Caco-2 (cell line): ENCODE results near the gene ORAI3. TPM values are rescaled to one million over a fixed set of nuclear protein-coding genes. Genes with fewer than 3 reads are reported as not detected.

ENCODE experiments used
- BruUV-seq: library from RNA; stranded (reverse); fragments of 400-500 nt; replicated peaks from 2 replicates; lab custom pipeline; 2021; lab: Mats Ljungman, UMichigan
- CTCF ChIA-PET: fragments of 300-600 bp; sonication (Branson Sonifier 250); formaldehyde crosslinking; loops from one replicate; lab custom pipeline; 2022; ENCODE audit warnings: antibody characterized with exemption; lab: Charles Lee
- POLR2A ChIA-PET: fragments of 300-600 bp; sonication (Branson Sonifier 250); formaldehyde crosslinking; loops from one replicate; lab custom pipeline; 2022; ENCODE audit warnings: antibody characterized with exemption; lab: Charles Lee
- DNase-seq, 2 experiments: peaks; one replicate each; pipeline versions ENCODE4 v3.0.0 to v3.0.0-alpha.2; 2020 to 2022
- H3K27me3 ChIP-seq: replicated peaks from 2 replicates; pipeline ENCODE4 v1.6.0; 2011; ENCODE audit warnings: low read length; ENCODE audit not compliant: control insufficient read depth, insufficient read depth
- H3K36me3 ChIP-seq: 2 replicates; pipeline ENCODE4 v1.5.1; 2011; ENCODE audit warnings: low read length; ENCODE audit not compliant: control insufficient read depth, insufficient read depth
- H3K4me1 ChIP-seq: fragments of 250-450 bp; sonication (Bioruptor Pico); 2 replicates; pipeline ENCODE4 v1.5.1; 2020; ENCODE audit warnings: mild to moderate bottlenecking
- H3K4me3 ChIP-seq: 2 replicates; pipeline ENCODE4 v1.5.1; 2011; ENCODE audit warnings: low read depth, mild to moderate bottlenecking, control low read depth, low read length
- H3K9me3 ChIP-seq: fragments of 250-450 bp; sonication (Bioruptor Pico); 2 replicates; pipeline ENCODE4 v1.5.1; 2020; ENCODE audit warnings: mild to moderate bottlenecking, moderate library complexity
- H3K27ac Mint-ChIP-seq: one replicate; pipeline ENCODE4 v1.8.0; 2022; ENCODE audit warnings: mixed read lengths; ENCODE audit not compliant: unreplicated experiment
- H3K27me3 Mint-ChIP-seq: one replicate; pipeline ENCODE4 v1.8.0; 2022; ENCODE audit warnings: mixed read lengths; ENCODE audit not compliant: insufficient read depth, unreplicated experiment
- H3K36me3 Mint-ChIP-seq: one replicate; pipeline ENCODE4 v1.8.0; 2022; ENCODE audit warnings: mild to moderate bottlenecking, mixed read lengths; ENCODE audit not compliant: insufficient read depth, unreplicated experiment
- H3K4me1 Mint-ChIP-seq: one replicate; pipeline ENCODE4 v1.8.0; 2022; ENCODE audit warnings: low read depth, mixed read lengths; ENCODE audit not compliant: unreplicated experiment
- H3K4me3 Mint-ChIP-seq: one replicate; pipeline ENCODE4 v1.8.0; 2022; ENCODE audit warnings: mild to moderate bottlenecking, moderate library complexity, mixed read lengths; ENCODE audit not compliant: unreplicated experiment
- H3K9me3 Mint-ChIP-seq: one replicate; pipeline ENCODE4 v1.8.0; 2022; ENCODE audit warnings: mixed read lengths; ENCODE audit not compliant: unreplicated experiment
- intact Hi-C: fragments of 100-400 bp; cut with micrococcal nuclease; formaldehyde crosslinking; loops from one replicate; pipeline ENCODE4 v1.10.0; 2022; ENCODE audit not compliant: unreplicated experiment
- total RNA-seq: library from RNA; stranded (reverse); gene quantifications from 2 replicates; pipeline ENCODE4 v1.2.3, GENCODE V29; 2022
- TF ChIP-seq, protein P1 (sequence below), 2 experiments: fragments of 200-600 bp in 1 of 2; IDR thresholded peaks; 1 replicate in 1 of 2; 2 replicates in 1 of 2; pipeline versions ENCODE4 v1.5.1 to v1.8.0; 2011 to 2022; ENCODE audit warnings: antibody characterized with exemption in 1 of 2, control low read depth in 1 of 2, inconsistent platforms in 1 of 2, low read depth in 1 of 2, low read length in 1 of 2, mild to moderate bottlenecking in 1 of 2, moderate library complexity in 1 of 2; ENCODE audit not compliant: insufficient read depth in 1 of 2, severe bottlenecking in 1 of 2, unreplicated experiment in 1 of 2

The ORAI3 gene
- total RNA-seq, 1 experiment from 2014 or later = 4.7 TPM

DNA sequence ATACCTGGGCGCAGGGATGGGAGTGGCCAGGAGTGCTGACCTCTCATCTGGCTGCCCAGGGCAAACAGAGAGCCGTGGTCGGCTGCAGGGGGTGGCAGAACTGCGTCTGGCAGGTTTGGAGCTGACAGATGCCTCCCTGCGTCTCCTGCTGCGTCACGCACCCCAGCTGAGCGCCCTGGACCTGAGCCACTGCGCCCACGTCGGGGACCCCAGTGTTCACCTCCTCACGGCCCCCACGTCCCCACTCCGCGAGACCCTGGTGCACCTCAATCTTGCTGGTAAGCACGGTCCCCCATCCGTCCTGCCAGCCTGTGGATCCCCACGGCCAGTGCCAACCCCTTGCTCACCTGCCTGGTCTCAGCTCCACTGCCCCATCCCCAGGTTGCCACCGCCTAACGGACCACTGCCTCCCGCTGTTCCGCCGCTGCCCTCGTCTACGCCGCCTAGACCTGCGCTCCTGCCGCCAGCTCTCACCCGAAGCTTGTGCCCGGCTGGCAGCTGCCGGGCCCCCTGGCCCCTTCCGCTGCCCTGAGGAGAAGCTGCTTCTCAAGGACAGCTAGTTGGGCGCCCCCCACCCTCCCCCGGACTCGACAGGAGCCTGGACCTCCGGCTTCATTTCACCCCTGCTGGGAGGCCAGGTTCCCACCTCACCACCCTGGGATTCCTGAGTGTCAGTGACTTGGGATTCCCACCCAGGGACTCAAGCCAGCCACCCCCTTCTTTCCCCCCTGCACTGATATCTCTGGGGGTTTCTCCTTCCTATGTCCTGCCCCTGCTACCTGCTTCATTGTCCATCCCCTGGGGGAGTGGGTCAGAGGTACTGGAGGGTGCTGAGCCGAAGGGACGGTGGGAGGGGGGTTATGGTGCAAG lies 2.0 kb upstream of the ORAI3 start:
- no peaks in the 10 kb centered on the region for H3K27me3 Mint-ChIP-seq
- peaks cover 19% of the 10 kb centered on the region for H3K4me1 ChIP-seq
- H3K4me1 Mint-ChIP-seq = peaks cover 8% of the 10 kb centered on the region
- no peaks in the 10 kb centered on the region for H3K27me3 ChIP-seq
- H3K4me3 ChIP-seq = no peak overlapping the region
- H3K4me3 Mint-ChIP-seq = no peak overlapping the region
- H3K27ac Mint-ChIP-seq = no peak overlapping the region
- BruUV-seq = no TSS peak
- no peaks in the 10 kb centered on the region for H3K9me3 Mint-ChIP-seq
- intact Hi-C loops = no loop called here
- POLR2A ChIA-PET = no interaction called here
- H3K36me3 Mint-ChIP-seq = peaks cover 62% of the 10 kb centered on the region
- no peaks in the 10 kb centered on the region for H3K9me3 ChIP-seq
- TF ChIP-seq, protein P1, sequence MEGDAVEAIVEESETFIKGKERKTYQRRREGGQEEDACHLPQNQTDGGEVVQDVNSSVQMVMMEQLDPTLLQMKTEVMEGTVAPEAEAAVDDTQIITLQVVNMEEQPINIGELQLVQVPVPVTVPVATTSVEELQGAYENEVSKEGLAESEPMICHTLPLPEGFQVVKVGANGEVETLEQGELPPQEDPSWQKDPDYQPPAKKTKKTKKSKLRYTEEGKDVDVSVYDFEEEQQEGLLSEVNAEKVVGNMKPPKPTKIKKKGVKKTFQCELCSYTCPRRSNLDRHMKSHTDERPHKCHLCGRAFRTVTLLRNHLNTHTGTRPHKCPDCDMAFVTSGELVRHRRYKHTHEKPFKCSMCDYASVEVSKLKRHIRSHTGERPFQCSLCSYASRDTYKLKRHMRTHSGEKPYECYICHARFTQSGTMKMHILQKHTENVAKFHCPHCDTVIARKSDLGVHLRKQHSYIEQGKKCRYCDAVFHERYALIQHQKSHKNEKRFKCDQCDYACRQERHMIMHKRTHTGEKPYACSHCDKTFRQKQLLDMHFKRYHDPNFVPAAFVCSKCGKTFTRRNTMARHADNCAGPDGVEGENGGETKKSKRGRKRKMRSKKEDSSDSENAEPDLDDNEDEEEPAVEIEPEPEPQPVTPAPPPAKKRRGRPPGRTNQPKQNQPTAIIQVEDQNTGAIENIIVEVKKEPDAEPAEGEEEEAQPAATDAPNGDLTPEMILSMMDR (IDR thresholded peaks at IDR 0.05; ENCODE audit: insufficient read depth in 1 of 2, low read depth in 1 of 2, low read length in 1 of 2, severe bottlenecking in 1 of 2, unreplicated experiment in 1 of 2) = no peak
- peaks cover 1% of the 10 kb centered on the region; the same call in 1 of the 2 replicates for H3K36me3 ChIP-seq
- no peak for DNase-seq
- CTCF ChIA-PET = no interaction called here

DNA sequence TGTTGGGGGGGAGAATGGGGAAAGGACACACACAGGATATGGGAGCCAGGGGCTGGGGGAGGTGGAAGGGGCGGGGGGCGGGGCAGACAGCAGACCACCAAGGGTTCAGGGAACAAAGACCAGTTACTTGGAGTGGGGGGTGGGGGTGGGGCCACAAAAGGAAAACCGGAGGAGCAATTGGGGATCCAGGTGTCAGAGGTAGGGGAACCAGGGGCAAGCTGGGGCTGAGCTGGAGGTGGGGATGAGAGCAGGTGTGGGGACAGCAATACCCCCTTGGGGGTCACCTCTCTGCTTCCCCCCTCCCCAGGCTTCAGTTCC lies 1.4 kb upstream of the ORAI3 start:
- TF ChIP-seq, protein P1 (IDR thresholded peaks at IDR 0.05; ENCODE audit: insufficient read depth in 1 of 2, low read depth in 1 of 2, low read length in 1 of 2, severe bottlenecking in 1 of 2, unreplicated experiment in 1 of 2) = no peak
- Mint-ChIP-seq H3K27ac (no peak overlapping the region), H3K4me1 (peaks cover 8% of the 10 kb centered on the region), H3K9me3 (no peaks in the 10 kb centered on the region), H3K4me3 (no peak overlapping the region), H3K36me3 (peaks cover 56% of the 10 kb centered on the region), H3K27me3 (no peaks in the 10 kb centered on the region)
- no peak for DNase-seq
- peaks cover 13% of the 10 kb centered on the region for H3K4me1 ChIP-seq
- ChIA-PET CTCF (no interaction called here), POLR2A (no interaction called here)
- intact Hi-C loops = no loop called here
- H3K27me3 ChIP-seq = no peaks in the 10 kb centered on the region
- H3K4me3 ChIP-seq = no peak overlapping the region
- H3K9me3 ChIP-seq = no peaks in the 10 kb centered on the region
- H3K36me3 ChIP-seq = peaks cover 1% of the 10 kb centered on the region; the same call in 1 of the 2 replicates
- no TSS peak for BruUV-seq

DNA sequence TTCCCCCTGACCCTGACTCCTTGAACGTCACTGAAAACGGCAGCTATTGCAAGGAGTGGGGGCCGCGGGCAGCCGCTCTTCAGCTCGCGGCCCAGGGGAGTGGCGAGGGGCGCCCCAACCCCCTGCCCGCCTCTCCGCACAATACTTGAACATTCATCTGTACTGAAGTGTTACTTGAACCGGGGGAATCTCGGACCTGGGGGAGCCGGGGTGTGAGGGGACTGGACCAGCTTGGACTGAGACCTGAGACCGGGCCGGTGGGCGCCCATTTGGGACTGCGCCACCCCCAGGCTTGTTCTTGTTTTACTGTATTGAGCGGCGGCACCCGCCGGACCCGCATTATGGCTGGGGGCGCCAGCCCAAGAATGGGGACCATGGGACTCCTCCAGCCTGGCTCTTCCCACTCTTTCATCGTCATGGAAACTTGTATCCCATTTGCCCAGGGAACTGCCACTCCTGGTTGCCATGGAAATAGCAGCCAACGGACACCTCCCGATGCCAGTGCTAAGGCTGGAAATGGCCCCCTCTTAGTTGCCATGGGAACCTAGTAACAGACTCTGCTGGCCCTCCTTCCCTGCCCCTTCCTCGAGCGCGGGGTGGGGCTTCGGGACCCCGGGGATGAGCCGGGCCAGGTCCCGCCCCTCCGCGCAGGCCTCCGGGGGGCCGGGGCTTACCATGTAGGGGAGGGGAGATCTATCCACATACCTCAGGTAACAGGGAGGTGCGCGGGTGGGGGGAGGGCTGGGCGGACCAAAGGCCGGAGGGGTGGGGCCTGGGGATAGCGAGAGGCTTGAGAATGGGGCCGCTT lies 805 bp upstream of the ORAI3 start:
- BruUV-seq = no TSS peak

More for the DNA sequence above, 805 bp upstream of the ORAI3 start:
- peaks cover 8% of the 10 kb centered on the region for H3K4me1 Mint-ChIP-seq
- peak; percentile 86 to 92 for DNase-seq
- peaks cover 54% of the 10 kb centered on the region for H3K36me3 Mint-ChIP-seq
- Histone ChIP-seq H3K27me3 (no peaks in the 10 kb centered on the region), H3K4me3 (peak overlapping the region; percentile 73), H3K4me1 (peaks cover 12% of the 10 kb centered on the region), H3K9me3 (no peaks in the 10 kb centered on the region), H3K36me3 (peaks cover 1% of the 10 kb centered on the region; the same call in 1 of the 2 replicates)
- no peaks in the 10 kb centered on the region for H3K9me3 Mint-ChIP-seq
- TF ChIP-seq, protein P1 (IDR thresholded peaks at IDR 0.05; ENCODE audit: insufficient read depth in 1 of 2, low read depth in 1 of 2, low read length in 1 of 2, severe bottlenecking in 1 of 2, unreplicated experiment in 1 of 2) = no peak
- CTCF ChIA-PET = no interaction called here
- POLR2A ChIA-PET = no interaction called here
- H3K27ac Mint-ChIP-seq = peak overlapping the region; percentile 45
- intact Hi-C loops = no loop called here
- H3K4me3 Mint-ChIP-seq = peak overlapping the region; percentile 74
- H3K27me3 Mint-ChIP-seq = no peaks in the 10 kb centered on the region
